Stimulated activated CD8-positive, alpha-beta memory T cell treated with anti-CD3 and anti-CD28 coated beads, Interleukin-12 subunit alpha, Interleukin-12 subunit beta, amount 100 ng/mL, for 1 hour (primary cell): ENCODE data around the gene ZNF35.
"Not testable (repeated sequence)": the region's sequence is repeated elsewhere in the genome, so short reads cannot be mapped to it uniquely, and the experiment has no call there.

Experiments
- DNase-seq: peaks from one replicate; pipeline ENCODE4 v3.0.0-alpha.2; 2020; ENCODE audit warnings: low read depth

The ZNF35 gene

GRCh38 chr3:44648564-44649229 lies at the start of gene ZNF35:
TSS of gene ZNF35 (plus strand) at chr3:44648732. CDS start at chr3:44651068, 2,336 bp downstream.
- peak; percentile 3 for DNase-seq

GRCh38 chr3:44601749-44602148 lies 46.8 kb upstream of the ZNF35 start:
- no peak for DNase-seq

- no peak for DNase-seq
These were observed 35.9 kb upstream of the ZNF35 start for GRCh38 chr3:44612678-44613077.

- peak; percentile 44 for DNase-seq
These were observed 23.6 kb upstream of the ZNF35 start, which contains the start of gene ZNF197 for GRCh38 chr3:44624749-44625480. TSS of gene ZNF197 (plus strand) at chr3:44625036. CDS start at chr3:44629155, 4,119 bp downstream.

GRCh38 chr3:44628716-44629115 lies 19.8 kb upstream of the ZNF35 start:
- no peak for DNase-seq

GRCh38 chr3:44632193-44632592 lies 16.3 kb upstream of the ZNF35 start:
- no peak for DNase-seq

- no peak for DNase-seq
These were observed 6.2 kb upstream of the ZNF35 start for GRCh38 chr3:44642337-44642736.

- DNase-seq, result no peak
These were observed 5.5 kb upstream of the ZNF35 start for GRCh38 chr3:44643024-44643423.

- no peak for DNase-seq
These were observed 761 bp upstream of the ZNF35 start for GRCh38 chr3:44647771-44648170.

GRCh38 chr3:44649709-44650108 lies 1.2 kb downstream of the ZNF35 start:
- DNase-seq, result no peak

- DNase-seq, result no peak
These were observed 5.5 kb downstream of the ZNF35 start for GRCh38 chr3:44654039-44654438.

- no peak for DNase-seq
These were observed 10.5 kb downstream of the ZNF35 start for GRCh38 chr3:44659015-44659414.

- no peak for DNase-seq
These were observed 10.9 kb downstream of the ZNF35 start for GRCh38 chr3:44659434-44659833.

GRCh38 chr3:44661189-44661588 lies 12.7 kb downstream of the ZNF35 start:
- DNase-seq, result no peak

- DNase-seq, result no peak
These were observed 16.6 kb downstream of the ZNF35 start for GRCh38 chr3:44665173-44665572.

- no peak for DNase-seq
These were observed 17.8 kb downstream of the ZNF35 start for GRCh38 chr3:44666346-44666745.

- DNase-seq, result no peak
These were observed 21.2 kb downstream of the ZNF35 start for GRCh38 chr3:44669760-44670159.

GRCh38 chr3:44673466-44673865 lies 24.9 kb downstream of the ZNF35 start:
- not testable (repeated sequence) for DNase-seq

- no peak for DNase-seq
These were observed 25.7 kb downstream of the ZNF35 start for GRCh38 chr3:44674211-44674610.

- DNase-seq, result no peak
These were observed 30.1 kb downstream of the ZNF35 start for GRCh38 chr3:44678480-44679116.

GRCh38 chr3:44680921-44681455 lies 32.5 kb downstream of the ZNF35 start:
- no peak for DNase-seq

- DNase-seq, result no peak
These were observed 33.8 kb downstream of the ZNF35 start for GRCh38 chr3:44682182-44682896.
